NCI-H2227 treated with DMSO at 0.1 percent for 48 hours (cell line): ENCODE results near the gene ENOSF1.

Experiments
- DNase-seq: peaks from one replicate; lab custom pipeline; 2025; lab: John Stamatoyannopoulos, UW

The ENOSF1 gene

GRCh38 chr18:634551-635045 is 77.8 kb downstream of the ENOSF1 start:
- DNase-seq = no peak

GRCh38 chr18:631560-631959 is 80.9 kb downstream of the ENOSF1 start:
- no peak for DNase-seq

- no peak for DNase-seq
Observed at GRCh38 chr18:629269-630150, 82.9 kb downstream of the ENOSF1 start.

GRCh38 chr18:627231-627630 is 85.2 kb downstream of the ENOSF1 start:
- DNase-seq = no peak

GRCh38 chr18:623761-624620 is 88.4 kb downstream of the ENOSF1 start:
- DNase-seq = peak; percentile 31

GRCh38 chr18:622289-622688 is 90.1 kb downstream of the ENOSF1 start:
- DNase-seq = no peak

- DNase-seq = no peak
Observed at GRCh38 chr18:621291-622043, 91.0 kb downstream of the ENOSF1 start.
